Prostate gland (tissue), 2 donors: ENCODE data around the gene TENT5C. TPM values are rescaled to one million over a fixed set of nuclear protein-coding genes. Genes with fewer than 3 reads are reported as not detected.

Source experiments
- DNase-seq: peaks from one replicate; pipeline ENCODE4 v3.0.0-alpha.2; 2019; ENCODE audit warnings: low spot score
- H3K27ac ChIP-seq, 2 donors: fragments of 200-600 bp; sonication (generic); 2 replicates each; pipeline ENCODE4 v1.5.1; 2017 to 2019
- H3K27me3 ChIP-seq: fragments of 200-600 bp; sonication (generic); replicated peaks from 2 replicates; pipeline ENCODE4 v1.5.1; 2019; ENCODE audit not compliant: insufficient read depth
- H3K36me3 ChIP-seq, 2 donors: fragments of 200-600 bp; sonication (generic); 1 replicate in 1 of 2; 2 replicates in 1 of 2; pipeline versions ENCODE4 v1.5.1 to v1.8.1; 2017 to 2019
- H3K4me1 ChIP-seq: fragments of 200-600 bp; sonication (generic); replicated peaks from 2 replicates; pipeline ENCODE4 v1.5.1; 2019
- H3K4me3 ChIP-seq, 2 donors: fragments of 200-600 bp; sonication (generic); 2 replicates each; pipeline ENCODE4 v1.5.1; 2017 to 2019
- H3K9me3 ChIP-seq: fragments of 200-600 bp; sonication (generic); 2 replicates; pipeline ENCODE4 v1.5.1; 2017
- POLR2A ChIP-seq: fragments of 450-650 bp; IDR thresholded peaks from one replicate; pipeline ENCODE4 v1.6.1; 2016; ENCODE audit warnings: antibody characterized with exemption, mild to moderate bottlenecking
- POLR2AphosphoS5 ChIP-seq: sonication (generic); formaldehyde crosslinking; IDR thresholded peaks from one replicate; pipeline ENCODE4 v1.6.1; 2017; ENCODE audit warnings: antibody characterized with exemption
- WGBS: methylation state at CpG from one replicate; pipeline ENCODE4 v1.1.5; 2018; 5-methylcytosine and 5-hydroxymethylcytosine counted together
- intact Hi-C: fragments of 100-400 bp; cut with DNase I; formaldehyde crosslinking; loops from one replicate; pipeline ENCODE4 v1.14.2; 2022
- total RNA-seq, 2 donors: library from RNA; depleted of rRNA; stranded (reverse); fragments of >200 nt; gene quantifications; one replicate each; pipeline ENCODE4 v1.1.0, GENCODE V29; 2016
- TF ChIP-seq, protein P1 (sequence below), 4 experiments: fragments of 200-600 bp in 2 of 4; fragments of 450-650 bp in 2 of 4; sonication (generic) in 2 of 4; IDR thresholded peaks; 1 replicate in 3 of 4; 2 replicates in 1 of 4; pipeline ENCODE4 v1.5.1; 2016 to 2019; ENCODE audit warnings: antibody characterized with exemption in 4 of 4, mild to moderate bottlenecking in 2 of 4, moderate library complexity in 2 of 4

Gene TENT5C
- total RNA-seq, 2 donors from 2014 or later: 23.1 to 28.7 TPM

DNA sequence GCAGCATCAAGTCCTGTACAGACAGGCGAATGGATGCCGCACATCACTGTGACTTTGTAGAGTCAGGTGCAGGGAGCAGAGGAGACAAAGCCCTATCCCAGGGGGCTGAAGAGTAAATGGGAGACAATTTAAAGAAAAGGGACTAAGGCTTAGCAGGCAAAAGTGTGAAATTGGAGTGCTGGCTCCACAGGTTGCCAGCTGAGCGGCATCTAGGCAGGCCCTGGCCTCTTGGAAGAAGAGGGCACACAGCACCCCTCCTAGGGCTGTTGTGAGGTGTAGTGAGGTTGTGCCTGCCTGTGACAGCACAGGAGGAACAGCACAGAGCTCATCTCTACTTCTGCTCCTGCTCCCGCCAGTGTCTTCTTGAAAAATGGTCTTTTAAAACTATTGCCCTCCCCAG lies 47.3 kb downstream of the TENT5C start:
- H3K27ac ChIP-seq: no peak overlapping the region
- H3K27me3 ChIP-seq: no peaks in the 10 kb centered on the region
- no peaks in the 10 kb centered on the region for H3K4me1 ChIP-seq
- 99% methylated on average over 4 of the region's 4 CpGs for WGBS
- no peaks in the 10 kb centered on the region for H3K36me3 ChIP-seq
- intact Hi-C loops: no loop called here
- H3K4me3 ChIP-seq: no peak overlapping the region
- no peak for TF ChIP-seq POLR2A
- TF ChIP-seq POLR2AphosphoS5: no peak
- TF ChIP-seq, protein P1, sequence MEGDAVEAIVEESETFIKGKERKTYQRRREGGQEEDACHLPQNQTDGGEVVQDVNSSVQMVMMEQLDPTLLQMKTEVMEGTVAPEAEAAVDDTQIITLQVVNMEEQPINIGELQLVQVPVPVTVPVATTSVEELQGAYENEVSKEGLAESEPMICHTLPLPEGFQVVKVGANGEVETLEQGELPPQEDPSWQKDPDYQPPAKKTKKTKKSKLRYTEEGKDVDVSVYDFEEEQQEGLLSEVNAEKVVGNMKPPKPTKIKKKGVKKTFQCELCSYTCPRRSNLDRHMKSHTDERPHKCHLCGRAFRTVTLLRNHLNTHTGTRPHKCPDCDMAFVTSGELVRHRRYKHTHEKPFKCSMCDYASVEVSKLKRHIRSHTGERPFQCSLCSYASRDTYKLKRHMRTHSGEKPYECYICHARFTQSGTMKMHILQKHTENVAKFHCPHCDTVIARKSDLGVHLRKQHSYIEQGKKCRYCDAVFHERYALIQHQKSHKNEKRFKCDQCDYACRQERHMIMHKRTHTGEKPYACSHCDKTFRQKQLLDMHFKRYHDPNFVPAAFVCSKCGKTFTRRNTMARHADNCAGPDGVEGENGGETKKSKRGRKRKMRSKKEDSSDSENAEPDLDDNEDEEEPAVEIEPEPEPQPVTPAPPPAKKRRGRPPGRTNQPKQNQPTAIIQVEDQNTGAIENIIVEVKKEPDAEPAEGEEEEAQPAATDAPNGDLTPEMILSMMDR (IDR thresholded peaks at IDR 0.05): no peak
- no peak for DNase-seq
- H3K9me3 ChIP-seq: no peaks in the 10 kb centered on the region

DNA sequence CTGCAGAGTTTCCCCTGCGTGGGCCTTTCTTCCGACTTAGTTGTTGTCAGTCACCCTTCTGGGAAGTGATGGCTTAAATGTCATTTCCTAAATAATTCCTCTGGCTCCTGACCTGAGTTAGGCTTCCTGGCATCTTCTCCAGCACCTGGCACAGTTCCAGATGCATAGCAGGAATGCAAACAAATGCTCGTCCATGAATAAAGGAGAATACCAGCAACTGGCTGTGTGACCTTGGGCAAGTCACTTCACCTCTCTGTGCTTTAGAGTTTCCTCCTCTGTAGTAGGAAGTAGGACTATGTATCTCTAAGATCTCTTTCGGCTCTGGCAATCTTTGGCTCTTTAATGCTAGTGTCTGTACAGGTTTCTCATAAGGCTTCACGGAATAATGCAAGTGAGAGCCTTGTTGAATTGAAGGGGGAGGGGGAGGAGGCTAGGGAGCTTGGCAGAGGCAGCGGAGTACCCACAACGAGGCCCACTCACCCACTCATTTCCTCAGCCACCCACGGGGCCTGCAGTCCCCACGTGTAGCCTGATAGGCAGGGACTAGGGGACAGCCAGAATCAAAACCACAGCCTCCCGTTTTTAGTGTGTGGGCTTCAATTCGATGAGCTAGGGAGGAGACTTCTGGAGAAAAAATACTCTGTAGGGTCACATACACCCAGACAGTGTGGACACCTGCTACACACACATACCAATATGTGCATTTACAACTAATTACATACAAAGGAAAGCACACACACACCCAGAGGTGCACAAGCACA lies 48.1 kb downstream of the TENT5C start:
- no peaks in the 10 kb centered on the region for H3K4me1 ChIP-seq
- no peak overlapping the region for H3K27ac ChIP-seq
- 54% methylated on average over 11 of the region's 11 CpGs for WGBS
- H3K27me3 ChIP-seq: no peaks in the 10 kb centered on the region
- intact Hi-C loops: no loop called here
- TF ChIP-seq POLR2AphosphoS5 (no peak), POLR2A (no peak)
- TF ChIP-seq, protein P1 (IDR thresholded peaks at IDR 0.05): no peak
- no peaks in the 10 kb centered on the region for H3K9me3 ChIP-seq
- DNase-seq: no peak
- no peaks in the 10 kb centered on the region for H3K36me3 ChIP-seq
- no peak overlapping the region for H3K4me3 ChIP-seq

DNA sequence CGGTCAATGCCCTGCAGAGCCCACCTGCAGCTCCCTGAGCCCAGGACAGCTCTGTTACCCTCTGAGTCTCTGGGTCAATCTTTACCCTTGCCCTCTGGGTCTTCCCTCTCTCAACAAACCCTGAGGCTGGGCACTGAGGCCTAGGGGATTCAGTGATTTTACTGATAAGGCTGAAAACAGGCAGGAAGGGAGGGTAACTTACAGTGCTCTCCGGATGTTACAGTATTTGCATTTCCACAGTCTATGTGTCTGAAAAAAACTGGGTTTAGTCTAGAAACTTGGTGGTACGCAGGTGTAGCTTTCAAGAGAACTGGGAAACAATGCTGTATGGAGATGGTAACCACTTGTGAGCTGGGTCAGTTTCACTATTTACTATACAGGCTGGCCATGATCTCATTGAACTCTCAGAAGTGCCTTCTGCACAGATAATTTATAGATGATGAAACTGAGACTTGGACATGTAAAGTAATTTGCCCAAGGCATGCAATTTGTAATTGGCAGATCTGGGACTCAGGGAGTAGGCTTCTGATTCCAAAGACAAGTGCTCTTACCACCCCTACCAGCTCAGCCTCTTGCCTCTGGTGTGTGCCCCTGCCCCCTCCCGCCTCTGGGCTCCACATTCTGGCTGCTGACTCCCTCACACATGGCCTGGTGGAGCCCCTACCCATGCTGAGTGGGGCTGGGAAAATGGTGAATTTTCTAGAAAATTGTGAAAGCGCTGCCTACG lies 48.8 kb downstream of the TENT5C start:
- intact Hi-C loops: no loop called here
- Histone ChIP-seq H3K27me3 (no peaks in the 10 kb centered on the region), H3K27ac (no peak overlapping the region), H3K4me3 (no peak overlapping the region), H3K36me3 (no peaks in the 10 kb centered on the region), H3K4me1 (no peaks in the 10 kb centered on the region), H3K9me3 (no peaks in the 10 kb centered on the region)
- 73% methylated on average over 6 of the region's 6 CpGs for WGBS
- TF ChIP-seq POLR2AphosphoS5 (no peak), POLR2A (no peak)
- TF ChIP-seq, protein P1 (IDR thresholded peaks at IDR 0.05): no peak
- no peak for DNase-seq

DNA sequence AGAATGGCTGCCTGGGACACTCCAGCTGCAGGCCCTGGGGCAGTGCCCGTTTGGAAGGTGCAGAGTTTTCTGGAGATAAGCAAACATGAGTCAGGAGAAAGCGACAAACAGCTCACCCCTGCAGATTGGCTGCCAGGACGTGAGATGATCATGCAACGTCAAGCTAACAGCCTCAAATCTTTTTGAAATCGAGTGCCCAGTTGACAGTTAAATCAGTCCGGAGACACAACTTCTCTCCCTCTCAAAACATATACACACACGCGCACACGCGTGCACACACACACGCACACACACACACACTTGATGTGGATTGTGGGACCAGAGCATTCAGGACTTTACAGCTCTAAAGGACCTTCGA lies 49.4 kb downstream of the TENT5C start:
- Histone ChIP-seq H3K4me1 (no peaks in the 10 kb centered on the region), H3K27me3 (no peaks in the 10 kb centered on the region), H3K36me3 (no peaks in the 10 kb centered on the region), H3K27ac (no peak overlapping the region), H3K4me3 (no peak overlapping the region), H3K9me3 (no peaks in the 10 kb centered on the region)
- no peak for DNase-seq
- TF ChIP-seq, protein P1 (IDR thresholded peaks at IDR 0.05): no peak
- no peak for TF ChIP-seq POLR2AphosphoS5
- TF ChIP-seq POLR2A: no peak
- intact Hi-C loops: no loop called here
- WGBS: 87% methylated on average over 12 of the region's 12 CpGs

DNA sequence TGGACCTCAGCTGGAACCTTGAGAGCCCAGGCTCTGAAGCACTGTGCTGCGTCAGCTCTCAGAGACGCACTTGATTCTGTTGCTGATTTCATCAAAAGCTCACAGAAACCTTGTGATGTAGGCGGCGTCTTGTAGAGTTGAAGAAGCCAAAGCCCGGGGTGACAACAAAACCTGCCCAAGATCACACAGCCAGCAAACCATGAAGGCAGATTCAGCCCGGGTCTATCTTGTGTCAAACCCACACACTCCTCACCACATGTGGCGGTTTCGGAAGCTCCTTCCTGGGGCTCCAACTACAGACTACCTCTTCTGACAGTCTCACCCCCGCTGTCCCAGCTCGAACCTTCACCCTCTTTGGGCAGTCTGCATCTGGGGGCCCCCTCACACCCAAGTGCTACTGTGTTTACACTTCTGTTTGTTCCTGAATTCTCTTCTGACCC lies 50.4 kb downstream of the TENT5C start:
- Histone ChIP-seq H3K9me3 (no peaks in the 10 kb centered on the region), H3K27ac (no peak overlapping the region), H3K36me3 (no peaks in the 10 kb centered on the region), H3K4me1 (no peaks in the 10 kb centered on the region), H3K4me3 (no peak overlapping the region), H3K27me3 (no peaks in the 10 kb centered on the region)
- DNase-seq: no peak
- intact Hi-C loops: no loop called here
- 94% methylated on average over 10 of the region's 10 CpGs for WGBS
- TF ChIP-seq POLR2A: no peak
- TF ChIP-seq, protein P1 (IDR thresholded peaks at IDR 0.05): no peak
- TF ChIP-seq POLR2AphosphoS5: no peak
